K562 (cell line): ENCODE data around the gene SLAMF8. TPM values are rescaled to one million over a fixed set of nuclear protein-coding genes. Genes with fewer than 3 reads are reported as not detected.

Source experiments
- ATAC-seq: fragments of 200-7000 bp; cut with Tn5 transposase; 3 replicates; pipeline ENCODE4 v1.9.1; 2020; ENCODE audit warnings: moderate library complexity
- BruUV-seq: library from RNA; stranded (reverse); fragments of 400-500 nt; replicated peaks from 2 replicates; lab custom pipeline; 2021; lab: Mats Ljungman, UMichigan
- CTCF ChIA-PET: fragments of 300-600 bp; formaldehyde crosslinking; extraction: SDS; loops from one replicate; lab custom pipeline; 2021; ENCODE audit warnings: low intra/inter-chr PET ratio; lab: Yijun Ruan, JAX
- POLR2A ChIA-PET: fragments of 300-600, 350-650 bp; sonication (Branson Sonifier 250); formaldehyde crosslinking; extraction: SDS; loops from one replicate; lab custom pipeline; 2021; ENCODE audit warnings: antibody characterized with exemption, inconsistent platforms; lab: Yijun Ruan, JAX
- DNase-seq, 4 experiments: peaks; one replicate each; pipeline versions ENCODE4 v3.0.0 to v3.0.0-alpha.2; 2011 to 2018; ENCODE audit warnings: low spot score in 3 of 4, mixed read lengths in 3 of 4; ENCODE audit errors: extremely low read depth in 1 of 4
- FAIRE-seq: peaks from 2 replicates; lab custom pipeline; 2011; peaks lifted over from hg19 to GRCh38; lab: Jason Lieb, UNC
- H2AFZ ChIP-seq: 2 replicates; pipeline ENCODE4 v1.6.0; 2011; ENCODE audit warnings: low read depth, low read length, control low read depth, inconsistent platforms
- H3K27ac ChIP-seq: fragments of 200-600 bp; 3 replicates; pipeline ENCODE4 v1.8.0; 2011; ENCODE audit warnings: low read depth, mild to moderate bottlenecking, control low read depth, inconsistent platforms, low read length, moderate library complexity, mixed read lengths; ENCODE audit errors: extremely low read depth
- H3K27me3 ChIP-seq, 2 experiments: fragments of 300-600 bp in 1 of 2; 2 replicates in 1 of 2; 3 replicates in 1 of 2; pipeline versions ENCODE4 v1.6.0 to v1.8.0; 2011; ENCODE audit warnings: inconsistent platforms in 2 of 2, low read length in 2 of 2, mild to moderate bottlenecking in 1 of 2, mixed read lengths in 1 of 2, moderate library complexity in 1 of 2; ENCODE audit not compliant: control insufficient read depth in 2 of 2, insufficient read depth in 2 of 2
- H3K36me3 ChIP-seq: fragments of 300-600 bp; 3 replicates; pipeline ENCODE4 v1.8.0; 2011; ENCODE audit warnings: mild to moderate bottlenecking, low read length, inconsistent platforms; ENCODE audit not compliant: control insufficient read depth, insufficient read depth
- H3K4me1 ChIP-seq, 2 experiments: fragments of 200-600 bp in 1 of 2; replicated peaks in 1 of 2; 2 replicates in 1 of 2; 3 replicates in 1 of 2; pipeline versions ENCODE4 v1.5.1 to v1.8.0; 2011; ENCODE audit warnings: inconsistent platforms in 2 of 2, low read length in 2 of 2, mild to moderate bottlenecking in 1 of 2, mixed read lengths in 1 of 2, moderate library complexity in 1 of 2; ENCODE audit not compliant: control insufficient read depth in 2 of 2, insufficient read depth in 2 of 2
- H3K4me2 ChIP-seq: 2 replicates; pipeline ENCODE4 v1.6.1; 2011; ENCODE audit warnings: low read length, control low read depth, inconsistent platforms, mixed read lengths; ENCODE audit not compliant: insufficient read depth
- H3K4me3 ChIP-seq: fragments of 200-600 bp; sonication (generic), shearing (Covaris generic); 2 replicates; pipeline ENCODE4 v1.5.1; 2016; ENCODE audit warnings: control low read depth, inconsistent platforms
- H3K79me2 ChIP-seq: fragments of 200-600 bp; 3 replicates; pipeline ENCODE4 v1.8.0; 2011; ENCODE audit warnings: low read length, inconsistent platforms; ENCODE audit not compliant: control insufficient read depth, insufficient read depth
- H3K9ac ChIP-seq, 2 experiments: 2 replicates each; pipeline versions ENCODE4 v1.6.0 to v1.6.1; 2011; ENCODE audit warnings: low read depth in 2 of 2, low read length in 2 of 2, control low read depth in 1 of 2, inconsistent platforms in 1 of 2, mild to moderate bottlenecking in 1 of 2, mixed read lengths in 1 of 2; ENCODE audit not compliant: insufficient read depth in 1 of 2
- H3K9me1 ChIP-seq: one replicate; pipeline ENCODE4 v1.6.0; 2011; ENCODE audit warnings: inconsistent platforms, mild to moderate bottlenecking, low read length, moderate library complexity; ENCODE audit not compliant: control insufficient read depth, insufficient read depth
- H3K9me3 ChIP-seq: replicated peaks from 2 replicates; pipeline ENCODE4 v1.5.1; 2011; ENCODE audit warnings: low read depth, low read length, inconsistent platforms; ENCODE audit not compliant: control insufficient read depth, insufficient read depth
- H4K20me1 ChIP-seq: replicated peaks from 2 replicates; pipeline ENCODE4 v1.6.1; 2011; ENCODE audit warnings: low read length, inconsistent platforms, mixed read lengths; ENCODE audit not compliant: control insufficient read depth, insufficient read depth
- NCOA2 ChIP-seq, 2 experiments: fragments of 450-650 bp; IDR thresholded peaks; 2 replicates each; pipeline ENCODE4 v1.6.1; 2018; ENCODE audit warnings: mild to moderate bottlenecking in 2 of 2, moderate library complexity in 1 of 2; ENCODE audit not compliant: partially characterized antibody in 2 of 2
- NR4A1 ChIP-seq, 2 experiments: fragments of 250-450 bp in 1 of 2; fragments of 450-650 bp in 1 of 2; sonication (Bioruptor Pico) in 1 of 2; IDR thresholded peaks; 2 replicates each; pipeline versions ENCODE4 v1.4.0 to v1.6.1; 2016 to 2020; ENCODE audit warnings: mild to moderate bottlenecking in 2 of 2, missing compliant biosample characterization in 1 of 2, missing genetic modification characterization in 1 of 2, moderate library complexity in 1 of 2
- SPI1 ChIP-seq: IDR thresholded peaks from 2 replicates; pipeline ENCODE4 v1.6.1; 2011; ENCODE audit warnings: low read depth, low read length, control low read depth, borderline replicate concordance
- WGBS: fragments of 100-300 bp; shearing (Covaris generic); methylation state at CpG from one replicate; pipeline ENCODE4 v1.1.6; 2016; ENCODE audit warnings: low coverage, mixed read lengths; ENCODE audit not compliant: insufficient coverage; ENCODE audit errors: missing lambda C conversion rate; 5-methylcytosine and 5-hydroxymethylcytosine counted together
- in situ Hi-C: fragments of 300-500 bp; cut with MboI; formaldehyde crosslinking; loops from 4 replicates; pipeline ENCODE4 v1.15.0; 2018; ENCODE audit warnings: inconsistent platforms, mixed read lengths
- intact Hi-C: fragments of 100-400 bp; cut with micrococcal nuclease; formaldehyde crosslinking; loops from 2 replicates; pipeline ENCODE4 v1.14.2; 2022
- polyA plus RNA-seq, 8 experiments: library from polyadenylated mRNA; depleted of rRNA in 4 of 8; stranded (reverse) in 5 of 8; unstranded in 3 of 8; fragments of >200 nt; fragmentation: Nextera tagmentation in 2 of 8; fragmentation: Illumina TruSeq in 1 of 8; extraction: Ambion mirVana in 2 of 8; extraction: Trizol in 1 of 8; gene quantifications; 2 replicates each; pipeline versions ENCODE4 v1.2.1 to v1.2.3, GENCODE V29; 2011 to 2014; ENCODE audit warnings: inconsistent platforms in 1 of 8, missing spikeins in 1 of 8
- total RNA-seq, 7 experiments: library from RNA; depleted of rRNA in 6 of 7; stranded (reverse); fragments of >200 nt in 6 of 7; fragmentation: Illumina TruSeq in 2 of 7; extraction: Trizol in 2 of 7; gene quantifications; 2 replicates each; pipeline versions ENCODE4 v1.2.1 to v1.2.3, GENCODE V29; 2011 to 2021; ENCODE audit warnings: low replicate concordance in 1 of 7
- TF ChIP-seq, protein P1 (sequence below), 2 experiments: fragments of 200-800 bp in 1 of 2; sonication (Bioruptor generic) in 1 of 2; sonication (generic) in 1 of 2; formaldehyde crosslinking in 1 of 2; IDR thresholded peaks in 1 of 2; conservative IDR thresholded peaks in 1 of 2; 2 replicates each; pipeline versions ENCODE4 v1.5.0 to v1.6.1; 2016 to 2020; ENCODE audit warnings: missing compliant biosample characterization in 1 of 2, missing genetic modification characterization in 1 of 2, missing genetic modification reagents in 1 of 2

SLAMF8 gene
- total and polyA plus RNA-seq, 9 of the 15 experiments (the other 6 are each of a cell fraction or from before 2014, with no cell fraction given): not detected

- H2AFZ ChIP-seq: peak overlapping the region; percentile 8; the same call in 1 of the 2 replicates
- H3K27ac ChIP-seq: peak overlapping the region; percentile 34; the same call in 2 of the 3 replicates
- 56% methylated on average over 3 of the region's 3 CpGs for WGBS
- no peak for FAIRE-seq
- ATAC-seq: no peak
- no peak overlapping the region for H3K9ac ChIP-seq
- no TSS peak for BruUV-seq
- POLR2A ChIA-PET: interaction anchor here (0.7 to 3.1 kb wide), 4 partner anchors 9 to 81 kb away, joined by 3 to 21 read pairs (median 3); partner anchors contain the start of gene TAGLN2
- intact Hi-C loops: no loop called here
- peaks cover 3% of the 10 kb centered on the region for H3K9me1 ChIP-seq
- DNase-seq: no peak
- H3K4me1 ChIP-seq: peaks cover 4 to 43% of the 10 kb centered on the region in 2 experiments; a peak in 4 of 5 replicates
- no peaks in the 10 kb centered on the region for H3K79me2 ChIP-seq
- CTCF ChIA-PET: no interaction called here
- no peaks in the 10 kb centered on the region for H3K27me3 ChIP-seq
- in situ Hi-C loops: no loop called here
- H3K36me3 ChIP-seq: no peaks in the 10 kb centered on the region
- H3K9me3 ChIP-seq: no peaks in the 10 kb centered on the region; the same call in 1 of the 2 replicates
- H4K20me1 ChIP-seq: no peaks in the 10 kb centered on the region
- H3K4me3 ChIP-seq: no peak overlapping the region
- peak; percentile 12; the same call in 1 of the 2 replicates for TF ChIP-seq SPI1
- no peak for TF ChIP-seq NCOA2 (IDR thresholded peaks at IDR 0.05; ENCODE audit: partially characterized antibody in 2 of 2)
- TF ChIP-seq, protein P1, sequence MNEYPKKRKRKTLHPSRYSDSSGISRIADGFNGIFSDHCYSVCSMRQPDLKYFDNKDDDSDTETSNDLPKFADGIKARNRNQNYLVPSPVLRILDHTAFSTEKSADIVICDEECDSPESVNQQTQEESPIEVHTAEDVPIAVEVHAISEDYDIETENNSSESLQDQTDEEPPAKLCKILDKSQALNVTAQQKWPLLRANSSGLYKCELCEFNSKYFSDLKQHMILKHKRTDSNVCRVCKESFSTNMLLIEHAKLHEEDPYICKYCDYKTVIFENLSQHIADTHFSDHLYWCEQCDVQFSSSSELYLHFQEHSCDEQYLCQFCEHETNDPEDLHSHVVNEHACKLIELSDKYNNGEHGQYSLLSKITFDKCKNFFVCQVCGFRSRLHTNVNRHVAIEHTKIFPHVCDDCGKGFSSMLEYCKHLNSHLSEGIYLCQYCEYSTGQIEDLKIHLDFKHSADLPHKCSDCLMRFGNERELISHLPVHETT (CRISPR knock-in tag; conservative IDR thresholded peaks at IDR 0.05 in 1 of 2, IDR thresholded peaks at IDR 0.05 in 1 of 2): 0 out of 4 replicates have a peak, but pooled peaks of 1 of the 2 experiments have one; percentile 26
- TF ChIP-seq NR4A1 (CRISPR knock-in tag; IDR thresholded peaks at IDR 0.05): no peak
- TF ChIP-seq NR4A1 (tag; IDR thresholded peaks at IDR 0.05): 0 out of 2 replicates have a peak, but pooled peaks have one; percentile 48
- peak overlapping the region; percentile 10; the same call in 1 of the 2 replicates for H3K4me2 ChIP-seq
These were observed 53.8 kb downstream of the SLAMF8 start for GRCh38 chr1:159880430-159880829.
